Activated naive CD4-positive, alpha-beta T cell treated with anti-CD3 and anti-CD28 coated beads, Interleukin-2, amount 50 U/mL, for 24 hours (primary cell): Measurements from ENCODE around the gene PLEKHG4B.

ENCODE experiments used
- H3K27ac Mint-ChIP-seq: one replicate; pipeline ENCODE4 v1.8.0; 2021; ENCODE audit warnings: mild to moderate bottlenecking, mixed read lengths
- H3K27me3 Mint-ChIP-seq: one replicate; pipeline ENCODE4 v1.8.0; 2021; ENCODE audit warnings: mixed read lengths
- H3K36me3 Mint-ChIP-seq: one replicate; pipeline ENCODE4 v1.8.0; 2021; ENCODE audit warnings: mixed read lengths
- H3K4me1 Mint-ChIP-seq: one replicate; pipeline ENCODE4 v1.8.0; 2021; ENCODE audit warnings: mixed read lengths
- H3K4me3 Mint-ChIP-seq: one replicate; pipeline ENCODE4 v1.8.0; 2021; ENCODE audit warnings: mild to moderate bottlenecking, mixed read lengths
- H3K9me3 Mint-ChIP-seq: one replicate; pipeline ENCODE4 v1.8.0; 2021; ENCODE audit warnings: mixed read lengths

Gene PLEKHG4B

DNA sequence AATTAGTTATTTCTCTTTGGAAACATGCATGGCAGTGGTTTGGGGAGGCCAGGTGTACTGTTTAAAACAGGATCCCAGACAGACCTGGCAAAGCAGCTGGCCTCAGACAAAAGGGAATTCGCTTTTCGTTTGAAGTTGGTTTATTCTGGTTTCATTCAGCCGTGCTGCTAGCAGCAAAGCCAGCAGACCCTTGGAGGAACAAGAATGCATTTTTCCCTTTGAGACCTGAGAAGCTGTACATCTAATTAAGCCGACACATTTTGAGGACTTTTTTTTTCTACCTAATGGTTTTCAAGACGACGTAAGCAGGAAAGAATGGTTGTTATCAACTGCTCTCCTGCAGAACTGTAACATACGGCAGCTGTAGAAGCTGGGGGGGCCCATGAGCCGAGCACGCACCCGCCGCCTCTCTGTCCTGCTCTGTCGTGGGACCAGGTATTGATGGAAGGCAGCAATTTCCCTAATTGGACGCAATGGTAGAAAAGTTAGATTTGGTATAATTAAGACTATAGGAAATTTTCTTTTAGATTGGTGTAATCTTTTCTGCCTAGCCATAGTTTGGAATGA, 13.6 kb downstream of the PLEKHG4B start:
- Mint-ChIP-seq H3K27ac (no peak overlapping the region), H3K4me1 (no peaks in the 10 kb centered on the region), H3K4me3 (no peak overlapping the region), H3K36me3 (no peaks in the 10 kb centered on the region), H3K9me3 (no peaks in the 10 kb centered on the region), H3K27me3 (peaks cover 6% of the 10 kb centered on the region)

DNA sequence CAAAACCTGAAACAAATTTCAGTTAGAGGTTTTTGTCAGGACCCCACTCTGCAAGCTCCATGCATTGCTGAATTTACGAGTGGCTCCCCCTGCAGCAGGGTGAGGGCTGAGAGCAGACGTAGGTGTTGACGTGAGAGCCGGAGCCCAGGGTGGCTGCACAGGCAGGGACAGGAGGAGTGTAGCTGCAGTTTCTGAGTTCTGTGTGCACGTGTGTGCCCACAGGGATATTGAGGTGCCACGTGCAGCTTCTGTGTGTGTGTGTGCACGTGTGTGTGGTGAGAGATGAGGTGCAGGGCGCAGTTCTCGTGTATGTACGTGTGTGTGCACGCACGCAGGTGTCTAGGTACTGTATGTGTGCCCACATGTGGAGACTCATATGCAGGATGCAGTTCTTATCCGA, 14.6 kb downstream of the PLEKHG4B start:
- Mint-ChIP-seq H3K9me3 (no peaks in the 10 kb centered on the region), H3K27ac (no peak overlapping the region), H3K36me3 (no peaks in the 10 kb centered on the region), H3K4me1 (no peaks in the 10 kb centered on the region), H3K4me3 (no peak overlapping the region), H3K27me3 (peaks cover 6% of the 10 kb centered on the region)

GRCh38 chr5:107526-107925, 15.6 kb downstream of the PLEKHG4B start:
- H3K27me3 Mint-ChIP-seq: peaks cover 6% of the 10 kb centered on the region
- H3K4me3 Mint-ChIP-seq: no peak overlapping the region

DNA sequence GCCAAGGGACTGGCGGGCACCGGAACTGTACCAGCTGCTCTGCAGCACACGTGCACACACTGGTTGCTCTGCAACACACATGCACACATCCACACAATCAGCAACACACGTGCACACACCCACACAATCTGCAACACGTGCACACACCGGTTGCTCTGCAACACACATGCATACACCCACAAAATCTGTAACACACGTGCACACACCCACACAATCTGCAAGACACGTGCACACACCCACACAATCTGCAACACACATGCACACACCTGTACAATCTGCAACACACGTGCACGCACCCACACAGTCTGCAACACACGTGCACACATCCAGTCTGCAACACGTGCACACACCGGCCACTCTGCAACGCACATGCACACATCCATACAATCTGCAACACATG, 17.9 kb downstream of the PLEKHG4B start:
- no peaks in the 10 kb centered on the region for H3K36me3 Mint-ChIP-seq
- H3K9me3 Mint-ChIP-seq: no peaks in the 10 kb centered on the region
- H3K27ac Mint-ChIP-seq: no peak overlapping the region
- H3K4me3 Mint-ChIP-seq: no peak overlapping the region
- H3K27me3 Mint-ChIP-seq: peaks cover 2% of the 10 kb centered on the region
- H3K4me1 Mint-ChIP-seq: no peaks in the 10 kb centered on the region

More at GRCh38 chr5:107526-107925, 15.6 kb downstream of the PLEKHG4B start:
- H3K36me3 Mint-ChIP-seq: no peaks in the 10 kb centered on the region
- no peaks in the 10 kb centered on the region for H3K4me1 Mint-ChIP-seq
- H3K27ac Mint-ChIP-seq: no peak overlapping the region
- no peaks in the 10 kb centered on the region for H3K9me3 Mint-ChIP-seq

DNA sequence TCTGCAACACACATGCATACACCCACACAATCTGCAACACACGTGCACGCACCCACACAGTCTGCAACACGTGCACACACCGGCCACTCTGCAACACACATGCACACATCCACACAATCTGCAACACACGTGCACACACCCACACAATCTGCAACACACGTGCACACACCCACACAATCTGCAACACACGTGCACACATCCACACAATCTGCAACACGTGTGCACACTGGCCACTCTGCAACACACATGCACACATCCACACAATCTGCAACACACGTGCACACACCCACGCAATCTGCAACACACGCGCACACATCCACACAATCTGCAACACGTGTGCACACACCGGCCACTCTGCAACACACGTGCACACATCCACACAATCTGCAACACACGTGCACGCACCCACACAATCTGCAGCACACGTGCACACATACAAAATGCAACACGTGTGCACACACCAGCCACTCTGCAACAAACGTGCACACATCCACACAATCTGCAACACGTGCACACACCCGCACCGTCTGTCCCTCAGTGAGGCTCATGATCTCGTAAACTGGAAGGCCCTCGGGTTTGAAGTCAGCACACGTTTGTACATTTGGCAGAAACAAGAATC, 18.4 kb downstream of the PLEKHG4B start:
- no peaks in the 10 kb centered on the region for H3K4me1 Mint-ChIP-seq
- no peaks in the 10 kb centered on the region for H3K9me3 Mint-ChIP-seq
- H3K27ac Mint-ChIP-seq: no peak overlapping the region
- no peaks in the 10 kb centered on the region for H3K36me3 Mint-ChIP-seq
- peaks cover 3% of the 10 kb centered on the region for H3K27me3 Mint-ChIP-seq
- H3K4me3 Mint-ChIP-seq: no peak overlapping the region

GRCh38 chr5:111171-111570, 19.2 kb downstream of the PLEKHG4B start:
- Mint-ChIP-seq H3K36me3 (no peaks in the 10 kb centered on the region), H3K4me1 (no peaks in the 10 kb centered on the region), H3K27ac (no peak overlapping the region), H3K4me3 (no peak overlapping the region), H3K9me3 (no peaks in the 10 kb centered on the region), H3K27me3 (peaks cover 3% of the 10 kb centered on the region)

- no peaks in the 10 kb centered on the region for H3K4me1 Mint-ChIP-seq
- H3K36me3 Mint-ChIP-seq: no peaks in the 10 kb centered on the region
- H3K9me3 Mint-ChIP-seq: peaks cover 11% of the 10 kb centered on the region
- H3K27ac Mint-ChIP-seq: no peak overlapping the region
- no peak overlapping the region for H3K4me3 Mint-ChIP-seq
- H3K27me3 Mint-ChIP-seq: peaks cover 21% of the 10 kb centered on the region
Observed at GRCh38 chr5:119486-120097, 27.6 kb downstream of the PLEKHG4B start.

GRCh38 chr5:121432-121831, 29.5 kb downstream of the PLEKHG4B start:
- H3K4me3 Mint-ChIP-seq: no peak overlapping the region
- peaks cover 18% of the 10 kb centered on the region for H3K9me3 Mint-ChIP-seq
- peaks cover 2% of the 10 kb centered on the region for H3K36me3 Mint-ChIP-seq
- no peak overlapping the region for H3K27ac Mint-ChIP-seq
- peaks cover 19% of the 10 kb centered on the region for H3K27me3 Mint-ChIP-seq
- H3K4me1 Mint-ChIP-seq: no peaks in the 10 kb centered on the region

GRCh38 chr5:125815-126214, 33.8 kb downstream of the PLEKHG4B start:
- Mint-ChIP-seq H3K4me1 (no peaks in the 10 kb centered on the region), H3K9me3 (peaks cover 21% of the 10 kb centered on the region), H3K36me3 (peaks cover 2% of the 10 kb centered on the region)

GRCh38 chr5:126806-127205, 34.8 kb downstream of the PLEKHG4B start:
- Mint-ChIP-seq H3K27ac (no peak overlapping the region), H3K27me3 (peaks cover 17% of the 10 kb centered on the region), H3K4me1 (no peaks in the 10 kb centered on the region), H3K9me3 (peaks cover 19% of the 10 kb centered on the region), H3K4me3 (no peak overlapping the region), H3K36me3 (peaks cover 2% of the 10 kb centered on the region)

More at GRCh38 chr5:125815-126214, 33.8 kb downstream of the PLEKHG4B start:
- Mint-ChIP-seq H3K27me3 (peaks cover 12% of the 10 kb centered on the region), H3K4me3 (no peak overlapping the region), H3K27ac (no peak overlapping the region)

GRCh38 chr5:127886-128285, 35.9 kb downstream of the PLEKHG4B start:
- Mint-ChIP-seq H3K27me3 (peaks cover 23% of the 10 kb centered on the region), H3K27ac (no peak overlapping the region), H3K9me3 (peaks cover 16% of the 10 kb centered on the region), H3K4me3 (no peak overlapping the region), H3K4me1 (no peaks in the 10 kb centered on the region), H3K36me3 (peaks cover 2% of the 10 kb centered on the region)

DNA sequence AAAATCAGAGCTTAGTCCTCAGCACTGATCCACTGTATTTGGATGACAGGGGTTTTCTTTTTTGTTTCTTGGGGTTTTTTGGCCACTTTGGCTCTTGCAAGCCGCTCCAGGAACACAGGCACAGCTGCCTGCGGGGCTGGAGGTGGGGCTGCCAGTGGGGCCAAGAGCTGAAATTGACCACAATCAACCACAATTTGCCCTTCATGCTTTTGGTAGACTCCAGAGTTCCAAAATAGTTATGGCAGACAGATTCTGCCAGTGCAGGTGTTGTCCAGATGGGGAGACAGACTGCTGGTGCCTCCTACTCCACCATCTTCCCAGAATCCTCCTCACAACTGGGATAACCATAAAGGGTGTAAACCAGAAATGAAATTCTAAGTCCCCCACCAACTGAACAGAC, 36.5 kb downstream of the PLEKHG4B start:
- Mint-ChIP-seq H3K9me3 (peaks cover 16% of the 10 kb centered on the region), H3K36me3 (peaks cover 2% of the 10 kb centered on the region), H3K27me3 (peaks cover 25% of the 10 kb centered on the region), H3K27ac (no peak overlapping the region), H3K4me1 (no peaks in the 10 kb centered on the region), H3K4me3 (no peak overlapping the region)

GRCh38 chr5:129148-129547, 37.2 kb downstream of the PLEKHG4B start:
- no peaks in the 10 kb centered on the region for H3K4me1 Mint-ChIP-seq
- peaks cover 10% of the 10 kb centered on the region for H3K9me3 Mint-ChIP-seq
- H3K36me3 Mint-ChIP-seq: peaks cover 2% of the 10 kb centered on the region
- peaks cover 21% of the 10 kb centered on the region for H3K27me3 Mint-ChIP-seq
- H3K4me3 Mint-ChIP-seq: no peak overlapping the region
- H3K27ac Mint-ChIP-seq: no peak overlapping the region

- no peak overlapping the region for H3K27ac Mint-ChIP-seq
- H3K4me1 Mint-ChIP-seq: no peaks in the 10 kb centered on the region
- H3K4me3 Mint-ChIP-seq: no peak overlapping the region
- peaks cover 2% of the 10 kb centered on the region for H3K36me3 Mint-ChIP-seq
- H3K9me3 Mint-ChIP-seq: peaks cover 10% of the 10 kb centered on the region
- H3K27me3 Mint-ChIP-seq: peaks cover 18% of the 10 kb centered on the region
Observed at GRCh38 chr5:129820-130219, 37.9 kb downstream of the PLEKHG4B start.

DNA sequence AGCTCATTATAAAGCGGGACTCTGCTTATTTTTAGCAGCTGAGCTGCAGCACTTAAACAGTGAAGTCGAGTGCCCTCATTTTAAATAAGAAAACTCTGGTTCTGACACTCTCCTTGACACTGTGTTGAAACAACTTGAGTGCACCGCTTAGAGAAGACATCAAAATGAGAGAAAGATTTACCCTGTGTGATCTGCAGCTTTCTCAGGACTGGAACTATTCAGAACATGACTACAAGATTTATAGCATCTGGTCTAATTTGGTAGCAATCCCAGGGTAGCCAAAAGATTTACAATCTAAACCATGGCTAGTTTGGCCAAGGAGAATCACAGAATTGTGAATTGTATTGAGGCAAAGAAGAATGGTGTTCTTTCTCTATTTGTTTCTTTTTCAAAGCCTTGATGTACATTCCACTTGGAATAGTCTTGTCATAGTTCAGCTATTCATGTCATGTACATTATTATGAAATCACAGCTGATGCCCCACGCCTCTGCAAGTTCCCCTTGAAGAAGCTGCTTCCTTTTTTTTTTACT, 38.7 kb downstream of the PLEKHG4B start:
- Mint-ChIP-seq H3K27me3 (peaks cover 18% of the 10 kb centered on the region), H3K27ac (no peak overlapping the region), H3K36me3 (peaks cover 2% of the 10 kb centered on the region), H3K4me1 (no peaks in the 10 kb centered on the region), H3K9me3 (peaks cover 10% of the 10 kb centered on the region), H3K4me3 (no peak overlapping the region)

DNA sequence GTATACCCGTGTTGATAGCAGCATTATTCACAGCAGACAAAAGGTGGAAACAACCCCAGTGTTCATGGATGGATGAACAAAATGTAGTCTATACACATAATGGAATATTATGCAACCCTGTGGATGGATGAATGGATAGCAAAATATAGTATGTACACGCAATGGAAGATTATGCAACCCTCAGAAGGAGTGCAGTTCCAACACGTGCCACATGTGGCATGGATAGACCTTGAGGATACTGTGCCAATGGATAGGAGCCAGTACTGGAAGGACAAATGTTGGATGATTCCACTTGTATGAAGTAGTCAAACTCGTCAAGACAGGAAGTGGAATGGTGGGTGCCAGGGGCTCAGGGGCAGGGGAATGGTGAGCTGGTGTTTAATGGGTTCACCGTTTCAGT, 44.9 kb downstream of the PLEKHG4B start:
- Mint-ChIP-seq H3K9me3 (no peaks in the 10 kb centered on the region), H3K36me3 (no peaks in the 10 kb centered on the region), H3K27ac (no peak overlapping the region), H3K4me3 (no peak overlapping the region), H3K4me1 (no peaks in the 10 kb centered on the region), H3K27me3 (peaks cover 9% of the 10 kb centered on the region)
